ENCODE data around the gene AGAP2.

DNA sequence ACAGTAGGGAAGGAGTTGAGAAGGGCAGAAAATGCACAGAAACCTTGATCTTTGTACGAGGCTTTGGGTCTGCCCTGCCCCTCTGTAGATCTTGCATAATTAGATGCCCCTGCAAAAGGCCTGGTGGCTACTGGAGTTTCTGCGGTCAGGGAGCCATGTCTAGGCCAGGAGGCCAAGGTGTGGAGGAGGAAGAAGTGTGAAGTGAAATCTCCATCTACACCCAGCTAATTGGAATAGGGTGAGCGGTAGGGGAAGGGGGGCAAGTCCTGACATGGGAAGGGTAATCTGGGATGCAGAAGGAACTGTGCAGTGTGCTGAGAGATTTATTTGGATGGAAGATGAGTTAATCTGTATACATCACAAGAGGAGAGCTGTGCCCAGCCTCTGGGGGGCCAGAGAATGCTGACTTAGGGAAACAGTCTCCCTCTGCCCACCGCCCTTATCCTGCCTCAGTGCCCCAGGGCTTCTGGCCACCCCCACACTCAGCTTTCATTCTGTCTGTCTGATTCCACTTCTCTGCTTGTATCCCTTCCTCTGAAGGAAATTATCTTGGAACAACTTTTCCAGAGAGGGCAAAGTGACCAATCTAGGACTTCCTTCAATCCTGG lies 23.0 kb upstream of the AGAP2 start:
- TF ChIP-seq, protein P1, sequence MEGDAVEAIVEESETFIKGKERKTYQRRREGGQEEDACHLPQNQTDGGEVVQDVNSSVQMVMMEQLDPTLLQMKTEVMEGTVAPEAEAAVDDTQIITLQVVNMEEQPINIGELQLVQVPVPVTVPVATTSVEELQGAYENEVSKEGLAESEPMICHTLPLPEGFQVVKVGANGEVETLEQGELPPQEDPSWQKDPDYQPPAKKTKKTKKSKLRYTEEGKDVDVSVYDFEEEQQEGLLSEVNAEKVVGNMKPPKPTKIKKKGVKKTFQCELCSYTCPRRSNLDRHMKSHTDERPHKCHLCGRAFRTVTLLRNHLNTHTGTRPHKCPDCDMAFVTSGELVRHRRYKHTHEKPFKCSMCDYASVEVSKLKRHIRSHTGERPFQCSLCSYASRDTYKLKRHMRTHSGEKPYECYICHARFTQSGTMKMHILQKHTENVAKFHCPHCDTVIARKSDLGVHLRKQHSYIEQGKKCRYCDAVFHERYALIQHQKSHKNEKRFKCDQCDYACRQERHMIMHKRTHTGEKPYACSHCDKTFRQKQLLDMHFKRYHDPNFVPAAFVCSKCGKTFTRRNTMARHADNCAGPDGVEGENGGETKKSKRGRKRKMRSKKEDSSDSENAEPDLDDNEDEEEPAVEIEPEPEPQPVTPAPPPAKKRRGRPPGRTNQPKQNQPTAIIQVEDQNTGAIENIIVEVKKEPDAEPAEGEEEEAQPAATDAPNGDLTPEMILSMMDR (tag by site-specific recombination; IDR thresholded peaks at IDR 0.05) = no peak
- TF ChIP-seq ZNF610 (tag by site-specific recombination; IDR thresholded peaks at IDR 0.05; ENCODE audit: borderline replicate concordance) = no peak
- TF ChIP-seq ZNF776 (tag by site-specific recombination; IDR thresholded peaks at IDR 0.05; ENCODE audit: borderline replicate concordance) = no peak
- no peak for TF ChIP-seq ZNF280D (tag by site-specific recombination; IDR thresholded peaks at IDR 0.05)
- TF ChIP-seq REST (tag by site-specific recombination; IDR thresholded peaks at IDR 0.05) = no peak
